OCI-LY3 (cell line): ENCODE results near the gene C12orf54.

Source experiments
- H2AFZ ChIP-seq: fragments of 200-600, 300-600 bp; shearing (Covaris generic); 2 replicates; pipeline ENCODE4 v1.6.0; 2014; ENCODE audit warnings: antibody characterized with exemption, low read depth, low read length
- H3K27ac ChIP-seq: fragments of 200-600, 300-600 bp; sonication (generic); 2 replicates; pipeline ENCODE4 v1.5.1; 2014; ENCODE audit warnings: mild to moderate bottlenecking, low read length, moderate library complexity, mixed read lengths
- H3K27me3 ChIP-seq: fragments of 200-600, 300-600 bp; sonication (generic); 2 replicates; pipeline ENCODE4 v1.6.1; 2014; ENCODE audit warnings: low read depth, low read length, mixed read lengths
- H3K36me3 ChIP-seq: fragments of 200-600, 300-600 bp; sonication (generic); replicated peaks from 2 replicates; pipeline ENCODE3; 2014; ENCODE audit warnings: low read depth, low read length, mixed read lengths
- H3K4me1 ChIP-seq: fragments of 300-600, 200-600 bp; sonication (generic); 2 replicates; pipeline ENCODE4 v1.6.1; 2014; ENCODE audit warnings: low read length, mixed read lengths
- H3K4me2 ChIP-seq: fragments of 200-600, 300-600 bp; sonication (generic); 2 replicates; pipeline ENCODE4 v1.6.1; 2014; ENCODE audit warnings: low read length, mixed read lengths
- H3K4me3 ChIP-seq: fragments of 300-600, 200-600 bp; sonication (generic); 2 replicates; pipeline ENCODE4 v1.5.1; 2014; ENCODE audit warnings: antibody characterized with exemption, mild to moderate bottlenecking, low read length, moderate library complexity
- H3K79me2 ChIP-seq: fragments of 300-600, 200-600 bp; shearing (Covaris generic); 2 replicates; pipeline ENCODE4 v1.6.1; 2014; ENCODE audit warnings: mild to moderate bottlenecking, low read length, mixed read lengths
- H3K9ac ChIP-seq: fragments of 300-600, 200-600 bp; shearing (Covaris generic); 2 replicates; pipeline ENCODE4 v1.6.0; 2014; ENCODE audit warnings: mild to moderate bottlenecking, low read length, moderate library complexity
- H3K9me3 ChIP-seq: fragments of 200-600, 300-600 bp; shearing (Covaris generic); 2 replicates; pipeline ENCODE4 v1.6.1; 2014; ENCODE audit warnings: low read length, mixed read lengths; ENCODE audit not compliant: insufficient read depth
- H4K20me1 ChIP-seq: fragments of 200-600, 300-600 bp; sonication (generic); 2 replicates; pipeline ENCODE4 v1.6.1; 2016; ENCODE audit warnings: low read length, mixed read lengths; ENCODE audit not compliant: insufficient read depth
- CTCF ChIP-seq: fragments of 200-600, 300-600 bp; sonication (generic); IDR thresholded peaks from 2 replicates; pipeline ENCODE4 v1.5.1; 2014; ENCODE audit warnings: antibody characterized with exemption, low read length, low read depth
- EZH2phosphoT487 ChIP-seq: fragments of 200-600 bp; shearing (Covaris generic); IDR thresholded peaks from 2 replicates; pipeline ENCODE4 v1.6.1; 2018; ENCODE audit warnings: antibody characterized with exemption, mixed run types, low read depth

C12orf54 gene

DNA sequence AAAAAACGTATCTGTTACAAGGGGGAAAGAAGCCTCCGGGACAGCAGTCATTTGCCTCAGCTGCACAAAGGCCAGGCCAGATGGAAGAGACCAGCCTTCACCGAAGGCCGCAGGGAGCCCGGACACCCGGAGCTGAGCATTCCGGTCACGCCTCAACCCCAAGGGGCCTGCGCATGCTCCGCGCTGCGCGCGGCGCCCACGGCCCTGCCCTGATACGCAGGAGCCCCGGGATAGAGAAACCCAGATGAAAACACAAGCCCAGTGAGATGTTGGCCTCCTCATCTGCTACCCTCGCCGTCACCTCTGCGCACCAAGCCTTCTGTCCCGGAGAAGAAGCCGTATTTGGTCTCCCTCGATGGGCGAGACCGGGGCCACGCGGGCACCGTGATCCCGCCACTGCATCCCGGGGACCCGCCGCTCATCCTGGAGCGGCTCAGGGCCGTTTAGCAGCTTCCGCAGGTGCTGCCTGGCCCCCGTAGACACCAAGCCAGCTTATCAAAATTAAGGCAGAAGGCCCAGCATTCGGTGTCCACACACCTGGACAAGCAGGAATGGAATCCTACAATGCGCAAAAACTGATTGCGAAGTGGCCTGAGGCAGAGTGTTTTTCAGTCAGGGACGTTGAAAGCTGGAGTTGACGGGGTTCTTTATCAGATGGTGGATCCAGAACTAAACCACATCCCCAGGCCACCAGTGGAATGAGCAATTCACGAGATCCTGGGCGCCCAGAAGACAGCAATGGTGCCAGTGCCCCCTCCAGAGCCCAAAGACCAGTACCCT, 45.8 kb downstream of the C12orf54 start:
- no peak overlapping the region for H3K27ac ChIP-seq
- no peak overlapping the region for H3K4me2 ChIP-seq
- no peak overlapping the region for H3K4me3 ChIP-seq
- H3K27me3 ChIP-seq = no peaks in the 10 kb centered on the region
- H3K79me2 ChIP-seq = no peaks in the 10 kb centered on the region
- TF ChIP-seq CTCF (no peak), EZH2phosphoT487 (no peak)
- H3K36me3 ChIP-seq = no peaks in the 10 kb centered on the region
- no peaks in the 10 kb centered on the region for H3K9me3 ChIP-seq
- no peaks in the 10 kb centered on the region for H3K4me1 ChIP-seq
- H4K20me1 ChIP-seq = no peaks in the 10 kb centered on the region
- H2AFZ ChIP-seq = no peak overlapping the region
- no peak overlapping the region for H3K9ac ChIP-seq

DNA sequence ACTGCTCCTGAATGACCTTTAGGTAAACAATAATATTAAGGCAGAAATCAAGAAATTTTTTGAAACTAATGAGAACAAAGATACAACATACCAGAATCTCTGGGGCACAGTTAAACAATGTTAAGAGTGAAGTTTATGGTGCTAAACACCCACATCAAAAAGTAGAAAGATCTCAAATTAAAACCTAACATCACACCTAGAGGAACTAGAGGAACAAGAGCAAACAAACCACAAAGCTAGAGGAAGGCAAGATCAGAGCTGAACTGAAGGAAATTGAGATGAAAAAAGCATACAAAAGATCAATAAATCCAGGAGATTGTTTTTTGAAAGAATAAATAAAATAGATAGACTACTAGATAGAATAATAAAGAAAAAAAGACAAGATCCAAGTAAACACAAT, 50.3 kb downstream of the C12orf54 start:
- Histone ChIP-seq H3K4me1 (no peaks in the 10 kb centered on the region), H3K9ac (no peak overlapping the region), H3K4me3 (no peak overlapping the region), H3K4me2 (no peak overlapping the region), H3K27me3 (no peaks in the 10 kb centered on the region), H2AFZ (no peak overlapping the region), H4K20me1 (no peaks in the 10 kb centered on the region), H3K36me3 (no peaks in the 10 kb centered on the region), H3K79me2 (no peaks in the 10 kb centered on the region), H3K27ac (no peak overlapping the region), H3K9me3 (no peaks in the 10 kb centered on the region)
- TF ChIP-seq EZH2phosphoT487 = no peak
- TF ChIP-seq CTCF = no peak

DNA sequence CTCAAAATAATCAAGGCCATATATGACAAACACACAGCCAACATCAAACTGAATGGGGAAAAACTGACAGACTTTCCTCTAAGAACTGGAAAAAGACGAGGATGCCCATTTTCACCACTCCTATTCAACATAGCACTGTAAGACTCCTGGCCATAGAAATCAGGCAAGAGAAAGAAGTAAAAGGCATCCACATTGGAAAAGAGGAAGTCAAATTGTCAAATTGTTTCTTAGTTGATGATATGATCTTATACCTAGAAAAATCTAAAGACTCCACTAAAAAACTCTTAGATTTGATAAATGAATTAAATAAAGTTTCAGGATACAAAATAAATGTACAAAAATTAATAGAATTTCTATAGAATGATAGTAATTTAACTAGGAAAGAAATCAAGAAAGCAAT, 54.3 kb downstream of the C12orf54 start:
- Histone ChIP-seq H3K36me3 (no peaks in the 10 kb centered on the region), H3K79me2 (no peaks in the 10 kb centered on the region), H3K27me3 (no peaks in the 10 kb centered on the region), H4K20me1 (no peaks in the 10 kb centered on the region), H2AFZ (no peak overlapping the region), H3K4me2 (no peak overlapping the region), H3K27ac (no peak overlapping the region), H3K9me3 (no peaks in the 10 kb centered on the region), H3K4me1 (no peaks in the 10 kb centered on the region; the same call in 1 of the 2 replicates), H3K4me3 (no peak overlapping the region), H3K9ac (no peak overlapping the region)
- TF ChIP-seq CTCF (no peak), EZH2phosphoT487 (no peak)

GRCh38 chr12:48542300-48542928, 60.1 kb downstream of the C12orf54 start:
- H3K9me3 ChIP-seq = no peaks in the 10 kb centered on the region

More at GRCh38 chr12:48542300-48542928, 60.1 kb downstream of the C12orf54 start:
- Histone ChIP-seq H3K36me3 (no peaks in the 10 kb centered on the region), H3K4me1 (no peaks in the 10 kb centered on the region; the same call in 1 of the 2 replicates), H3K27ac (no peak overlapping the region), H3K27me3 (no peaks in the 10 kb centered on the region), H4K20me1 (no peaks in the 10 kb centered on the region), H3K79me2 (no peaks in the 10 kb centered on the region), H2AFZ (no peak overlapping the region), H3K4me3 (no peak overlapping the region), H3K4me2 (no peak overlapping the region), H3K9ac (no peak overlapping the region)
- TF ChIP-seq EZH2phosphoT487 (no peak), CTCF (peak; percentile 82)
